Effector memory CD4-positive, alpha-beta T cell (primary cell): ENCODE measurements around the gene CAMSAP3.

ENCODE experiments used
- DNase-seq, 3 donors: peaks; one replicate each; pipeline ENCODE4 v3.0.0-alpha.2; 2020
- H3K27ac ChIP-seq: 2 replicates; pipeline ENCODE4 v1.7.0; 2013; ENCODE audit warnings: mild to moderate bottlenecking, low read length, moderate library complexity; ENCODE audit not compliant: insufficient read depth, poor library complexity, severe bottlenecking
- H3K27me3 ChIP-seq: replicated peaks from 2 replicates; pipeline ENCODE4 v1.7.0; 2013; ENCODE audit warnings: mild to moderate bottlenecking, low read length; ENCODE audit not compliant: insufficient read depth, control insufficient read depth, poor library complexity, severe bottlenecking
- H3K36me3 ChIP-seq: 2 replicates; pipeline ENCODE4 v1.7.0; 2013; ENCODE audit warnings: mild to moderate bottlenecking, low read length, moderate library complexity; ENCODE audit not compliant: control insufficient read depth, insufficient read depth
- H3K4me1 ChIP-seq: 2 replicates; pipeline ENCODE4 v1.7.0; 2013; ENCODE audit warnings: low read length, mild to moderate bottlenecking; ENCODE audit not compliant: control insufficient read depth, insufficient read depth, poor library complexity, severe bottlenecking
- H3K4me3 ChIP-seq: 2 replicates; pipeline ENCODE4 v1.7.0; 2013; ENCODE audit warnings: low read length, low read depth, mild to moderate bottlenecking; ENCODE audit not compliant: insufficient read depth, poor library complexity, severe bottlenecking
- H3K9me3 ChIP-seq: 2 replicates; pipeline ENCODE4 v1.7.0; 2013; ENCODE audit warnings: mild to moderate bottlenecking, low read length, moderate library complexity; ENCODE audit not compliant: control insufficient read depth

Gene CAMSAP3

DNA sequence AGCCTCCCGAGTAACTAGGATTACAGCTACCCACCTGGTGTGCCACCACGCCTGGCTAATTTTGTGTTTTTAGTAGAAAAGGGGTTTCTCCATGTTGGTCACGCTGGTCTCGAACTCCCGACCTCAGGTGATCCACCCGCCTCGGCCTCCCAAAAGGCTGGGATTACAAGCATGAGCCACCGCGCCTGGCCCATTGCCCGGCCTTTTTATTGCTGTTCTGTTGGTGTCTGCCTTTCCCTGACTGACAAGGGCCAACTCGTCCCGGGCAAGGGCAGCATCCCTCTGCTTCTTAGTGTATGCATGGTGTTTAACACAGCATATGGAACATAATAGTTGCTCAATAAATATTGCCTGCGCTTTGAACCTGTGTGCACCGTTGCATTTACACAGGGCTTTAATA is 67.0 kb downstream of the CAMSAP3 start:
- DNase-seq: no peak
- H3K4me3 ChIP-seq: no peak overlapping the region
- H3K36me3 ChIP-seq: no peaks in the 10 kb centered on the region
- no peaks in the 10 kb centered on the region for H3K9me3 ChIP-seq
- no peaks in the 10 kb centered on the region for H3K27me3 ChIP-seq
- H3K27ac ChIP-seq: no peak overlapping the region
- H3K4me1 ChIP-seq: peaks cover 7% of the 10 kb centered on the region

DNA sequence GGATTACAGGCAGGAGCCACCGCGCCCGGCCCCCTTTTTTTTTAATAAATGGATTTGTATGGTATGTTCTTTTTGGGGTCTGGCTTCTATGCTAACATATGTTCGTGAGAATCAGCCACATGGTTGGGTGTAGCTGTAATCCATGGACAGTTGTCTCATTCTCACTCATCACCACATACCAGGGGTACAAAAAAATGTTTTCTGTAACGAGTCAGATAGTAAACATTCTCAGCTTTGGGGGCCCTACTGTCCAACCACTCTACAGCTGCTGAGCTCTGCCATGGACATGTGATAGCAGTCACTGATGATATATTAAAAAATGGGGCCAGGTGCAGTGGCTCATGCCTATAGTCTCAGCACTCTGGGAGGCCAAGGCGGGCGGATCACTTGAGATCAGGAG is 68.0 kb downstream of the CAMSAP3 start:
- Histone ChIP-seq H3K27ac (no peak overlapping the region), H3K27me3 (no peaks in the 10 kb centered on the region), H3K9me3 (no peaks in the 10 kb centered on the region), H3K4me1 (no peaks in the 10 kb centered on the region), H3K4me3 (no peak overlapping the region), H3K36me3 (no peaks in the 10 kb centered on the region)
- DNase-seq: no peak

DNA sequence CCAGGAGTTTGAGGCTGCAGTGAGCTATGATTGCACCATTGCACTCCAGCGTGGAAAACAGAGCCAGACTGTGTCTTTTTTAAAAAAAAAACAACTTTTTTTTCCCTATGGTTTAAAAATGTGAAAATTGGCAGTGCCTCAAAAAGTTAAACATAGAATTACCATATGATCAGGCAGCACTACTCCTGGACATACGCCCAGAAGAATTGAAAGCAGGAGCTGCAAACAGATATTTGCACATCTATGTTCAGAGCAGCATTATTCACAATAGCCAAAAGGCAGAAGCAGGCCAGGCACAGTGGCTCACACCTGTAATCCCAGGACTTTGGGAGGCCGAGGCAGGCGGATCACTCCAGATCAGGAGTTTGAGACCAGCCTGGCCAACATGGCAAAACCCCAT is 69.4 kb downstream of the CAMSAP3 start:
- Histone ChIP-seq H3K27me3 (no peaks in the 10 kb centered on the region), H3K4me1 (peaks cover under 1% of the 10 kb centered on the region), H3K27ac (no peak overlapping the region), H3K36me3 (no peaks in the 10 kb centered on the region), H3K9me3 (no peaks in the 10 kb centered on the region), H3K4me3 (no peak overlapping the region)
- DNase-seq: no peak
